Activated effector memory CD4-positive, alpha-beta T cell treated with anti-CD3 and anti-CD28 coated beads, Interleukin-2, amount 50 U/mL, for 16 hours (primary cell): ENCODE measurements around the gene DIDO1.

Source experiments
- DNase-seq: peaks from one replicate; pipeline ENCODE4 v3.0.0-alpha.2; 2020

The DIDO1 gene

DNA sequence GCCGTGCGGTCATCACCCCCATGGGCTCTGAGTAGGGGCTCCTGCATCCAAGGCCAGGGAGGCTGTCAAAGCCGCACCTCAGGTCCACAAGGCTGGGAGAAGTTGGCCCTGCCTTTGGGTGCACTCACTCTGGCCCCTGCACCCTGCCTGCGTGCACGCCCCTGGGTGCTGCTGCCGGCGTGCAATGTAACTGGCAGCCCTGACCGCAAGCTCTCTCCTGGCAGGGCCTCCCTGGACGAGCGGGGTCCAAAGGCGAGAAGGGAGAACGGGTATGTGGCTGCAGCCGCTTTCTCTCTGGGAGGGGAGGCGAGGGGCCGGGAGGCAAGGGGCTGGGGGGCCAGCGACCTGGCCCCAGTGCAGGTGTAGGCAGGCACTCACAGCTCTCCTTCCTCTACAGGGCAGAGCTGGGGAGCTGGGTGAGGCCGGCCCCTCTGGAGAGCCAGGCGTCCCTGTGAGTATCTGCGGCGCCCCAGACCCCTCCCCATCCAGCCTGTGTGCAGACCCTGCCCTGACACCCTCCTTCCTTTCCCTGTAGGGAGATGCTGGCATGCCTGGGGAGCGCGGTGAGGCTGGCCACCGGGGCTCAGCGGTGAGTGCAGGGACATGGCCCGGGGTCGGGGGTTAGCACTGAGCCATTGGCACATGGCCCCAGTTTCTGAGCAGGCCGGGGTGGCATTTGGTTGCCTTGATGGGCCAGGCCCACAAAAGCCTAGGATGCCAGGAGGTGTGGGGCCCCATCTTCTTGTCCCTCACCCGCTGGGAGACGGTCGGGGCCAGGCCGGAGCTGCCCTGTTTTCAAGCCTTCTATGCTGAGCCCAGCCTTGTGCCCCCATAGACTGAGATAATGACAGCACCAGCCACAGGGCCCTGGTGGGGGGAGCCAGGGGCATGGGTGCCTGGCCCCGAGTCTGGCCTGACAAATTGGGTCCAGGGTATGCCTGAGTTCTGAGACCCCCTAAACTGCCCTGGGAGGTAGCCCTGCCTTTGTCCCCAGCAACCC is 96.8 kb downstream of the DIDO1 start:
- no peak for DNase-seq

- DNase-seq: no peak
Observed at GRCh38 chr20:62828511-62829230, 97.6 kb downstream of the DIDO1 start.

DNA sequence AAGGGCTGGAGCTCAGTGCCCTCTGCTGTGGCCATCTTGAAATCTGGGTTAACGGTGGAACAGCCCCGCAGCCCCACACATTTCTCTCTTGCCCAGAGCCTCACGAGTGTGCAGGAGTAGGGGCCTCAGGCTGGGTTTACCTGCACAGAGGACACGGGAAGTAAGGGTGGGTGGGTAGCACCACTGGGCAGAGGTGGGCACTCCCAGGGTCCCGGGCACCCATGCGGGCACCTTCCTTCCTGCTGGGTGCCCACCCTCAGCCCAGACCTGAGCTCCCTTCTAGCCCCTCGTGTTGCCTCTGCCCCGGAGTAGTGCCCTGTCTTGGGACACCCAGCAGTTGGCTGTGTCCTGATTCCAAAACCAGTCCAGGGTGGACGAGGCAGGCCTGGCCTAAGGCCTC is 98.3 kb downstream of the DIDO1 start:
- DNase-seq: no peak
